Osteoblast (primary cell): ENCODE results near the gene LMF2. TPM values are rescaled to one million over a fixed set of nuclear protein-coding genes. Genes with fewer than 3 reads are reported as not detected.
A peak's percentile ranks its signal among the peaks of the same experiment; 100 is the strongest.

Source experiments
- DNase-seq: peaks from one replicate; pipeline ENCODE4 v3.0.0; 2011; ENCODE audit warnings: low spot score, mixed read lengths; ENCODE audit not compliant: insufficient read length; ENCODE audit errors: missing footprints
- H2AFZ ChIP-seq: 2 replicates; pipeline ENCODE4 v1.6.0; 2011; ENCODE audit warnings: mild to moderate bottlenecking, low read length
- H3K27ac ChIP-seq: 2 replicates; pipeline ENCODE4 v1.5.1; 2011; ENCODE audit warnings: mild to moderate bottlenecking, low read depth, low read length, moderate library complexity
- H3K27me3 ChIP-seq: 2 replicates; pipeline ENCODE4 v1.6.0; 2012; ENCODE audit warnings: mild to moderate bottlenecking, control low read depth, inconsistent platforms, low read length, moderate library complexity; ENCODE audit not compliant: insufficient read depth
- H3K36me3 ChIP-seq: 2 replicates; pipeline ENCODE4 v1.5.1; 2011; ENCODE audit warnings: mild to moderate bottlenecking, low read length, control low read depth, moderate library complexity; ENCODE audit not compliant: insufficient read depth
- H3K4me1 ChIP-seq: 2 replicates; pipeline ENCODE4 v1.5.1; 2011; ENCODE audit warnings: mild to moderate bottlenecking, low read length, control low read depth, moderate library complexity; ENCODE audit not compliant: insufficient read depth
- H3K4me2 ChIP-seq: 2 replicates; pipeline ENCODE4 v1.6.0; 2011; ENCODE audit warnings: mild to moderate bottlenecking, low read length; ENCODE audit not compliant: insufficient read depth
- H3K4me3 ChIP-seq: fragments of 200-600 bp; sonication (generic); 3 replicates; pipeline ENCODE4 v1.5.1; 2012; ENCODE audit warnings: mild to moderate bottlenecking, low read length, inconsistent platforms; ENCODE audit not compliant: insufficient read depth
- H3K79me2 ChIP-seq: 2 replicates; pipeline ENCODE4 v1.6.0; 2012; ENCODE audit warnings: mild to moderate bottlenecking, low read length, control low read depth, inconsistent platforms; ENCODE audit not compliant: insufficient read depth
- H3K9me3 ChIP-seq: 2 replicates; pipeline ENCODE4 v1.5.1; 2011; ENCODE audit warnings: low read depth, low read length, control low read depth
- H4K20me1 ChIP-seq: 2 replicates; pipeline ENCODE4 v1.6.0; 2012; ENCODE audit warnings: mild to moderate bottlenecking, low read length, control low read depth; ENCODE audit not compliant: insufficient read depth
- CTCF ChIP-seq: IDR thresholded peaks from 2 replicates; pipeline ENCODE4 v1.5.1; 2011; ENCODE audit warnings: mild to moderate bottlenecking, low read depth, low read length, moderate library complexity; ENCODE audit errors: extremely low read depth
- total RNA-seq: library from RNA; depleted of rRNA; stranded (reverse); fragments of >200 nt; gene quantifications from 2 replicates; pipeline ENCODE4 v1.2.3, GENCODE V29; 2012

The LMF2 gene
- total RNA-seq, 1 donor = 56.8 TPM

GRCh38 chr22:50477923-50478322 is 29.6 kb downstream of the LMF2 start:
- Histone ChIP-seq H3K4me1 (peaks cover 15% of the 10 kb centered on the region), H3K4me2 (no peak overlapping the region), H3K27ac (no peak overlapping the region), H4K20me1 (peaks cover 13% of the 10 kb centered on the region), H2AFZ (no peak overlapping the region), H3K27me3 (peaks cover 13% of the 10 kb centered on the region), H3K4me3 (no peak overlapping the region), H3K36me3 (no peaks in the 10 kb centered on the region), H3K79me2 (peaks cover 16% of the 10 kb centered on the region), H3K9me3 (no peaks in the 10 kb centered on the region)
- TF ChIP-seq CTCF = no peak
- no peak for DNase-seq

GRCh38 chr22:50476868-50477267 is 30.6 kb downstream of the LMF2 start:
- Histone ChIP-seq H3K27me3 (peaks cover 13% of the 10 kb centered on the region), H3K27ac (no peak overlapping the region), H3K4me3 (no peak overlapping the region), H4K20me1 (peaks cover 23% of the 10 kb centered on the region), H3K4me2 (no peak overlapping the region), H3K79me2 (peaks cover 27% of the 10 kb centered on the region), H3K4me1 (peaks cover 15% of the 10 kb centered on the region), H3K9me3 (no peaks in the 10 kb centered on the region), H2AFZ (peak overlapping the region; percentile 51), H3K36me3 (no peaks in the 10 kb centered on the region)
- TF ChIP-seq CTCF = no peak
- no peak for DNase-seq

GRCh38 chr22:50475652-50476002 is 31.9 kb downstream of the LMF2 start:
- Histone ChIP-seq H3K9me3 (no peaks in the 10 kb centered on the region), H4K20me1 (peaks cover 36% of the 10 kb centered on the region), H3K79me2 (peaks cover 39% of the 10 kb centered on the region), H3K27ac (no peak overlapping the region), H3K4me1 (peaks cover 15% of the 10 kb centered on the region), H3K4me3 (peak overlapping the region; percentile 81), H2AFZ (peak overlapping the region; percentile 93), H3K36me3 (no peaks in the 10 kb centered on the region), H3K4me2 (peak overlapping the region; percentile 88), H3K27me3 (peaks cover 7% of the 10 kb centered on the region)
- no peak for TF ChIP-seq CTCF
- DNase-seq = peak; percentile 58

- Histone ChIP-seq H4K20me1 (peaks cover 42% of the 10 kb centered on the region), H3K27me3 (peaks cover under 1% of the 10 kb centered on the region), H3K79me2 (peaks cover 46% of the 10 kb centered on the region), H3K4me2 (peak within 1 kb of the TSS; percentile 94), H3K4me3 (peak within 1 kb of the TSS; percentile 81), H3K36me3 (no peaks in the 10 kb centered on the region), H3K9me3 (no peaks in the 10 kb centered on the region), H3K4me1 (peaks cover 18% of the 10 kb centered on the region), H2AFZ (peak within 1 kb of the TSS; percentile 93), H3K27ac (peak within 1 kb of the TSS; percentile 63)
- DNase-seq = peak; percentile 100
- TF ChIP-seq CTCF = no peak
Measured at GRCh38 chr22:50474710-50475651, 32.5 kb downstream of the LMF2 start, which contains the start of gene SBF1. Gene SBF1, minus strand, starts transcription at chr22:50475035. Its CDS starts 195 bp downstream, at chr22:50474840.
